Measurements from ENCODE around the gene NGEF. TPM values are rescaled to one million over a fixed set of nuclear protein-coding genes. Genes with fewer than 3 reads are reported as not detected.

The NGEF gene
- total RNA-seq, 4 donors from 2014 or later = 46.1 to 105 (median 68.8) TPM

DNA sequence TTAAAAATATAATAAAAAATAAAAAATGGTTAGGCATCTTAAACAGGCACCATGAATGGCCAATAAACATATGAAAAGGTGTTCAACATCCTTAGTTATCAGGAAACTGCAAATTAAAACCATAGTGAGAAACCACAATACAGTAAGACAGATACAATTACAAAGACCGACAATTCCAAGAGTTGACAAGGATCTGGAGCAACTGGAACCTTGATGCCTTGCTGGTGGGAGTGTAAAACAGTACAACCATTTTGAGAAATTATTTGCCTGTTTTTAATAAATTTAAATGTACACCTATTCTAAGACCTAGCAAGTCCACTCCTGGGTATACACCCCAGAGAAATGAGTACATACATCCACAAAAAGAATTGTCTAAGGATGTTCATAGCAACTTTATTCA is 49.1 kb downstream of the NGEF start:
- H3K4me3 ChIP-seq = no peak overlapping the region
- TF ChIP-seq POLR2A (IDR thresholded peaks at IDR 0.05) (no peak), POLR2AphosphoS5 (IDR thresholded peaks at IDR 0.05) (no peak), EP300 (IDR thresholded peaks at IDR 0.05; ENCODE audit: low read depth) (no peak)
- TF ChIP-seq, protein P1, sequence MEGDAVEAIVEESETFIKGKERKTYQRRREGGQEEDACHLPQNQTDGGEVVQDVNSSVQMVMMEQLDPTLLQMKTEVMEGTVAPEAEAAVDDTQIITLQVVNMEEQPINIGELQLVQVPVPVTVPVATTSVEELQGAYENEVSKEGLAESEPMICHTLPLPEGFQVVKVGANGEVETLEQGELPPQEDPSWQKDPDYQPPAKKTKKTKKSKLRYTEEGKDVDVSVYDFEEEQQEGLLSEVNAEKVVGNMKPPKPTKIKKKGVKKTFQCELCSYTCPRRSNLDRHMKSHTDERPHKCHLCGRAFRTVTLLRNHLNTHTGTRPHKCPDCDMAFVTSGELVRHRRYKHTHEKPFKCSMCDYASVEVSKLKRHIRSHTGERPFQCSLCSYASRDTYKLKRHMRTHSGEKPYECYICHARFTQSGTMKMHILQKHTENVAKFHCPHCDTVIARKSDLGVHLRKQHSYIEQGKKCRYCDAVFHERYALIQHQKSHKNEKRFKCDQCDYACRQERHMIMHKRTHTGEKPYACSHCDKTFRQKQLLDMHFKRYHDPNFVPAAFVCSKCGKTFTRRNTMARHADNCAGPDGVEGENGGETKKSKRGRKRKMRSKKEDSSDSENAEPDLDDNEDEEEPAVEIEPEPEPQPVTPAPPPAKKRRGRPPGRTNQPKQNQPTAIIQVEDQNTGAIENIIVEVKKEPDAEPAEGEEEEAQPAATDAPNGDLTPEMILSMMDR (IDR thresholded peaks at IDR 0.05) = no peak
- no peaks in the 10 kb centered on the region for H3K27me3 ChIP-seq
- WGBS, 2 donors (ENCODE audit: low coverage in 1 of 2) = 98 to 100% methylated on average over 1 of the region's 1 CpG
- no peak for DNase-seq
- H3K9me3 ChIP-seq = no peaks in the 10 kb centered on the region
- peaks cover 0 to 4% (median 0%) of the 10 kb centered on the region in 4 donors for H3K36me3 ChIP-seq
- H3K4me1 ChIP-seq = no peaks in the 10 kb centered on the region
- no peak overlapping the region for H3K27ac ChIP-seq
- in situ Hi-C loops (cut with MboI; ENCODE audit: low pct_ligation_motif_present in 1 of 4, low pct_unique_long_range_greater_than_20kb in 1 of 4, low sequenced_read_pairs in 3 of 4) (no loop called here), intact Hi-C loops (cut with DNase I; ENCODE audit: low total_unique reads) (no loop called here)

DNA sequence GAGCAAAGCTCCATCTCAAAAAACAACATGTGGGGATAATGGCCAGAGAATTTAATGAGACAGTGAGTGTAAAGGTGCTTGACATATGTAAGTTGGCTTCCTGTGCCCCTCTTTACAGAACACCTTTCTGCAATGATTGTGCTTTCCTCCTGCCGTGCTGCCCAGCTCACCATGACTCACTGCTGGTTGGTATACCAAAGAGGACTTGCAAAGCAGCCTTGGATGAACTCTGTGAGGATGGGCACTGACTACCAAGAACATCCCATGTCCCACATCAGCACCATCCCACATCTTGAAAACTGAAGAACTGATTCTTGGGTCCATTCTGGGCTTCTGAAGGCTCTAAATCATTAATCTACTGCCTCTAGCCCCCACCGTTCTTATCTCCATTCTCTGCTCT is 52.2 kb downstream of the NGEF start:
- no peak for DNase-seq
- no peak overlapping the region for H3K4me3 ChIP-seq
- in situ Hi-C loops (cut with MboI; ENCODE audit: low pct_ligation_motif_present in 1 of 4, low pct_unique_long_range_greater_than_20kb in 1 of 4, low sequenced_read_pairs in 3 of 4) (no loop called here), intact Hi-C loops (cut with DNase I; ENCODE audit: low total_unique reads) (no loop called here)
- H3K4me1 ChIP-seq = peaks cover 0 to 2% (median 0%) of the 10 kb centered on the region in 4 donors
- TF ChIP-seq POLR2A (IDR thresholded peaks at IDR 0.05) (no peak), POLR2AphosphoS5 (IDR thresholded peaks at IDR 0.05) (no peak), EP300 (IDR thresholded peaks at IDR 0.05; ENCODE audit: low read depth) (no peak)
- TF ChIP-seq, protein P1 (IDR thresholded peaks at IDR 0.05) = no peak
- H3K9me3 ChIP-seq = no peaks in the 10 kb centered on the region
- no peaks in the 10 kb centered on the region for H3K27me3 ChIP-seq
- 60 to 73% methylated on average over 1 to 2 of the region's 2 CpGs for WGBS, 2 donors (ENCODE audit: low coverage in 1 of 2)
- H3K36me3 ChIP-seq = peaks cover 0 to 4% (median 0%) of the 10 kb centered on the region in 4 donors
- H3K27ac ChIP-seq = no peak overlapping the region

DNA sequence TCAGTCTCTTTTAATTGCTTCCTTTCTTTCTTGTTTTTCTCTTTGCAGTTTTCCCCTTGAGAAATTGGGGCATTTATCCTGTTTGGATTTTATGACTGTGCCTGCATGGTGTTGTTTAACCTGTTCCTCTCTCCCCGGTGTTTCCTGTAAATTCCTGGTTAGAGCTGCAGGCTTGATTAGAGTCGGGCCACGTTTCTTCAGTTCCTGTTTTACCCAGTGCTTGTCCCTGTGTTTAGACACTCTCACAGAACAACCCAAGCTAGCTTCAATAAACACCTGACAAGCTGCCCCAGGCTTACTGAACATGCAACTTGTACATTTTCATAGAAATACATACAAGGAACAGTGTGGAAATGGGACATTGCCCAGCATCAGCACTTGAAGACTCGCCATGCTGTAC is 53.9 kb downstream of the NGEF start:
- no peak overlapping the region for H3K4me3 ChIP-seq
- peaks cover 0 to 2% (median 0%) of the 10 kb centered on the region in 4 donors for H3K4me1 ChIP-seq
- 87 to 90% methylated on average over 4 of the region's 4 CpGs for WGBS, 2 donors (ENCODE audit: low coverage in 1 of 2)
- TF ChIP-seq, protein P1 (IDR thresholded peaks at IDR 0.05) = no peak
- no peak for TF ChIP-seq EP300 (IDR thresholded peaks at IDR 0.05; ENCODE audit: low read depth)
- in situ Hi-C loops (cut with MboI; ENCODE audit: low pct_ligation_motif_present in 1 of 4, low pct_unique_long_range_greater_than_20kb in 1 of 4, low sequenced_read_pairs in 3 of 4) (no loop called here), intact Hi-C loops (cut with DNase I; ENCODE audit: low total_unique reads) (no loop called here)
- peaks cover 0 to 4% (median 0%) of the 10 kb centered on the region in 4 donors for H3K36me3 ChIP-seq
- no peak overlapping the region for H3K27ac ChIP-seq
- no peak for DNase-seq
- no peaks in the 10 kb centered on the region for H3K27me3 ChIP-seq
- no peaks in the 10 kb centered on the region for H3K9me3 ChIP-seq

DNA sequence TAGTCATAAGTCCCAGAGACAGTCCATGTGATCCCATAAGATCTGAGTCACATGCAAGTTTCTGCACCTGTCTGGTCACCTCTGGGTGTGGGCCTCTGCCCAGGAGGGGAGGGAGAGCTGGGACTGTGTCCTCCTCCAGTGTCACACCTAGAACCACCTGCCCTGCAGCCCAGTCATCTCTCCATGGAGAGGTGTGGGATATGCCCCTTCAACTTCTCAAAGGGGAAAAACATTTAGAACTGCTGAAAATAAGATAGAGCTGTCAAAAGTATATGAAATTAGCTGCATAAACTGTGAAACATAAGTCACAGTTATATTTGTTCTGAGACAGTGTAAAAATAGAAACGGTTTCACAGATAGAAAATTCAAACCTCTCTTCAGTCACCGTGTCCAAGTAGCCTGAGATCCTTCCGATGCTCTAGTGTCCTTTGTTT is 55.4 kb downstream of the NGEF start:
- H3K4me1 ChIP-seq = peaks cover 0 to 2% (median 0%) of the 10 kb centered on the region in 4 donors
- intact Hi-C loops (cut with DNase I; ENCODE audit: low total_unique reads) = no loop called here
- H3K27ac ChIP-seq = no peak overlapping the region
- DNase-seq = no peak
- no peaks in the 10 kb centered on the region for H3K36me3 ChIP-seq
- no peaks in the 10 kb centered on the region for H3K27me3 ChIP-seq
- WGBS, 2 donors (ENCODE audit: low coverage in 1 of 2) = 78 to 85% methylated on average over 3 of the region's 3 CpGs
- in situ Hi-C loops (cut with MboI; ENCODE audit: low pct_ligation_motif_present in 1 of 4, low pct_unique_long_range_greater_than_20kb in 1 of 4, low sequenced_read_pairs in 3 of 4) = no loop called here
- no peak overlapping the region for H3K4me3 ChIP-seq
- TF ChIP-seq POLR2AphosphoS5 (IDR thresholded peaks at IDR 0.05) (no peak), EP300 (IDR thresholded peaks at IDR 0.05; ENCODE audit: low read depth) (no peak), POLR2A (IDR thresholded peaks at IDR 0.05) (no peak)
- TF ChIP-seq, protein P1 (IDR thresholded peaks at IDR 0.05) = no peak
- H3K9me3 ChIP-seq = no peaks in the 10 kb centered on the region

Measured in transverse colon (tissue), 4 donors.